22Rv1 (cell line): ENCODE measurements around the gene DNAJB1.
A peak's percentile ranks its signal among the peaks of the same experiment; 100 is the strongest.
"Not testable (repeated sequence)": the region's sequence is repeated elsewhere in the genome, so short reads cannot be mapped to it uniquely, and the experiment has no call there.

ENCODE experiments used
- H3K27ac ChIP-seq: fragments of 450-650 bp; 2 replicates; pipeline ENCODE4 v1.5.1; 2017
- ZFX ChIP-seq: fragments of 450-650 bp; IDR thresholded peaks from 2 replicates; pipeline ENCODE4 v1.6.1; 2017; ENCODE audit warnings: antibody characterized with exemption, borderline replicate concordance
- TF ChIP-seq, protein P1 (sequence below): fragments of 450-650 bp; IDR thresholded peaks from 2 replicates; pipeline ENCODE4 v1.5.1; 2017; ENCODE audit warnings: mild to moderate bottlenecking

Gene DNAJB1

DNA sequence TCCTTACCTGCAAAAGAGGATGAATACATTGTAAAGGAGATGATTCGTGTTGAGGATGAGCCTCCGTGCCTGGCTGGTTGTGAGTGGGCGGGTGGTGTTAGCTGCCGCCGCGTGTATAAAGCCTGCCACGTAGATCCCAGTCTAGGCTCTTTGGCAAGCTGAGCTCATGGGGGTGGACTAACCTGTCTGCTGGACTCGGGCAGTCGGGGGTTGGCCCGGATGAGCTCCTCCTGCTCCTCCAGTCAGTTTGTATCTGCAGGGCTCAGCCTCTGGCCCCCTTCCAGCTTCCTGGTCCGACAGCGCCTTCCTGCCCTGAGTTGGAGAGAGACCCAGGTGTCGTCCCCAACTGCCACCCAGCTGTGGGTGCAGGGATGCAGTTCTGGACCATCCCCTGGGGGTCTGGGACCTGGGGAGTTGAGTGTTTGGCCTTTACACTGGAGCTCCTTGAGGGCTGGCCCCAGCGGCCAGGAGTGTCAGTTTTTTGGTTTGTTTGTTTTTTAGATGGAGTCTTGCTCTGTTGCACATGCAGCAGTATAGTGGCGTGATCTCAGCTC is 32.1 kb upstream of the DNAJB1 start:
- no peak for TF ChIP-seq ZFX
- TF ChIP-seq, protein P1, sequence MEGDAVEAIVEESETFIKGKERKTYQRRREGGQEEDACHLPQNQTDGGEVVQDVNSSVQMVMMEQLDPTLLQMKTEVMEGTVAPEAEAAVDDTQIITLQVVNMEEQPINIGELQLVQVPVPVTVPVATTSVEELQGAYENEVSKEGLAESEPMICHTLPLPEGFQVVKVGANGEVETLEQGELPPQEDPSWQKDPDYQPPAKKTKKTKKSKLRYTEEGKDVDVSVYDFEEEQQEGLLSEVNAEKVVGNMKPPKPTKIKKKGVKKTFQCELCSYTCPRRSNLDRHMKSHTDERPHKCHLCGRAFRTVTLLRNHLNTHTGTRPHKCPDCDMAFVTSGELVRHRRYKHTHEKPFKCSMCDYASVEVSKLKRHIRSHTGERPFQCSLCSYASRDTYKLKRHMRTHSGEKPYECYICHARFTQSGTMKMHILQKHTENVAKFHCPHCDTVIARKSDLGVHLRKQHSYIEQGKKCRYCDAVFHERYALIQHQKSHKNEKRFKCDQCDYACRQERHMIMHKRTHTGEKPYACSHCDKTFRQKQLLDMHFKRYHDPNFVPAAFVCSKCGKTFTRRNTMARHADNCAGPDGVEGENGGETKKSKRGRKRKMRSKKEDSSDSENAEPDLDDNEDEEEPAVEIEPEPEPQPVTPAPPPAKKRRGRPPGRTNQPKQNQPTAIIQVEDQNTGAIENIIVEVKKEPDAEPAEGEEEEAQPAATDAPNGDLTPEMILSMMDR, result no peak
- peak overlapping the region; percentile 62 for H3K27ac ChIP-seq

DNA sequence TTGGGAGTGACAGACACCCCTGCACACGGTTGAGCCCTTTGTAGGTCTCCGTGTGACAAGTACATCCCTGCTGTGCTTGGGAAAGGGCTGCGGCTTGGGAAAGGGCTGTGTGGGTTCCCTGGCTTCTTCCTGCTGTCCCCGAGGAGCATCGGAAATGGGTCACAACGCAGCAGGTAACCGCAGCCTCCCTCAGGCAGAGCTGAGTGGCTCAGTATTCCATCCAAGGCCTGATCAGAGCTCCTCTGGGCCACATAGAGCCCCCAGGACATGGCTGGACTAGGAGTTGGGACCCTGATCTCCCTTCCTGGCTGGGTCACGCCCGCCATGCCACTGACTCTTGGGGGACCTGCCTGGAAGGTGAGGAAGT is 27.5 kb upstream of the DNAJB1 start:
- no peak overlapping the region for H3K27ac ChIP-seq
- no peak for TF ChIP-seq ZFX
- TF ChIP-seq, protein P1, result no peak

DNA sequence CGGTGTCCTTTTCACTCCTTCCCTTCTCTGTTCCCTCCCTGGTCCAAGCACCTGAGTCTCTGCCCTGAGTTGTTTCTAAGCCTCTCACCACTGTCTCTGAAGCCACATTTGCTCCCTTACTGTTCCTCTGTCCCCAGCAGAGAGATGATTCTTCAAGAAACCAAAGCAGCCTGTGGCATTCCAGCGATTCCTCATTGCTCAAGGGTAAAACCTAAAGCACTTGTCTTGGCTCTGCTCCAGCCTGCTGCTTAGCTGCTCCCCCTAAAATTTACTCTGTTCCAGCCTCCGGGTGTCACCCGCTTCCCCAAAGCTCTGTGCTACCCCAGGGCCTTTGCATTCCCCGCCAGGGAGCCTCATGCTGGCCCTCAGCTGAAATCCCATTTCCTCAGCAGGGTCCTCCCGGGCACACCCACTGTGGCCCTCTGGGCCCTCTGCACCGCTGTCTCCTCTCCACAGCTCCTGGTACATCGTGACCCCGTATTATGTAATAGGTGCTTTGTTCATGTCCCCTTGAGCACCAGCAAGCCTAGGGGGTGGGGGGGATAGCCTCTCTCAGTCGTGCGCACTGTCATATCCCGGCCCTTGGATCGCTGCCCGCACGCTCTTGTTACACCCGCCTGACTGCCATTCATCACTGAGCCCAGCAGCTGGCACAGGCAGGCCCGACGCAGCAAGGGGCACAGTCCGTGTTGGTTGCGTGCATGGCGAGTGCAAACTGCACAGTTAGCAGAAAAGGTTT is 26.9 kb upstream of the DNAJB1 start:
- no peak overlapping the region for H3K27ac ChIP-seq

DNA sequence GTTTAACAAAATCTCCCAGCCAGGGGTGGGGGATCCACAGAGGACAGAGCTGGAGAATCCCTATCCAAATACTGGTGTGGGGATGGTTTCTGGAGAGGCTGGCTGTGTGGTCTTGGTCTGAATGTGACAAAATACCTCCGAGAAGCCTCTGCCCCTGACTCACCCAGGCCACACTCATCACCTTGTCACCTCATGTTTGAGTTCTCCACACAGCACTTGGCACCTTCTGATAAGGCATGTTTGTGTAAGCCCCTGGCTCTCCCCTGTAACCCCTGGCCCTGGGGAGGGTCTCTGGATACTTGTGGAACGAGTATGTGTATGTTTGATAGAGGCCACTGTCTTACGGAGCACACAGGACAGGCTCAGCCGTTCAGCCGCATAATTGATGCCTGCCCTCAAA is 25.9 kb upstream of the DNAJB1 start:
- TF ChIP-seq ZFX, result no peak
- TF ChIP-seq, protein P1, result no peak

More for the DNA sequence above, 26.9 kb upstream of the DNAJB1 start:
- TF ChIP-seq, protein P1, result no peak
- TF ChIP-seq ZFX, result no peak

DNA sequence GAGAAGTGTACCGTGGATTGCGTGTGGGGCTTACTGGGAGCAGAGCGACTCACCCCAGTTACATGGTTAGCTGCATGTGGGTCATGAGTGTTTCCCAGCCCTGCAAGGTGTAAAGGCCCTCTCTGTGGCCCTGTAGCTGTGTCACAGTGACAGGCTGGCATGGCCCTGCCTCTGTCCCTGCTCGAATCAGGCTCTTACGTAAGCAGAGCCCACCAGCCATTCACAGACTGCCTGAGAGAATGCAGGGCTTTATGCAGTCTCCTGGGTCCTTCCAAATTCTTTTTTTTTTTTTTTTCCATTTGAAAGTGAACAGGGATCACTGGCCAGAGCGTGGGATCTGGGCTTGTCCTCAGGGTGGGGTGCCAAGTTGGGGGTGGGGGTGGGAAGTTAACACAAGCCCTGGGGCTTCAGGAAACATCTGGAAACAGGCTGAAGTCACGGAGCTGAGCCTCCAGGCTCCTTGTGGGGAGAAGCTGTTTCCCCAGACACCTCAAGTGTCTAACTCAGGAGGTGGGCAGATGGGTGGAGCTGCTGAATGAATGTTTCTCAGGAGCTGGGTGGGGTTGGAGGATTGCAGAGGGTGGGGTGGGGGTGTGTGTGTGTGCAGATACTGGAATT is 24.6 kb upstream of the DNAJB1 start:
- no peak overlapping the region for H3K27ac ChIP-seq
- TF ChIP-seq, protein P1, result no peak
- TF ChIP-seq ZFX, result no peak

More for the DNA sequence above, 25.9 kb upstream of the DNAJB1 start:
- H3K27ac ChIP-seq, result no peak overlapping the region

DNA sequence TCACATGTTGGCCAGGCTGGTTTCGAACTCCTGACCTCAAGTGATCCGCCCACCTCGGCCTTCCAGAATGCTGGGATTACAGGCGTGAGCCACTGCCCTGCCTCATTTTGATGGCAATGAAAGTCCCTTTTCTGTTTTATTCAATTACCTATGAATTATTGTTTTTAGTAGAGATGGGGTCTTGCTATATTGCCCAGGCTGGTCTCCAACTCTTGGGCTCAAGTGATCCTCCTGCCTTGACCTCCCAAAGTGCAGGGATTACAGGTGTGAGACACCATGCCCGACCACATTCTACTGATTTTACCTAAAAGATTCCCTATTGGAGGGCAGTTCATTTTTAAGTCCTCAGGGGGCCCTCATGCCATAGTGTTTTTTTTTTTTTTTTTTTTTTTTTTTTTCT is 23.8 kb upstream of the DNAJB1 start:
- H3K27ac ChIP-seq, result not testable (repeated sequence)

DNA sequence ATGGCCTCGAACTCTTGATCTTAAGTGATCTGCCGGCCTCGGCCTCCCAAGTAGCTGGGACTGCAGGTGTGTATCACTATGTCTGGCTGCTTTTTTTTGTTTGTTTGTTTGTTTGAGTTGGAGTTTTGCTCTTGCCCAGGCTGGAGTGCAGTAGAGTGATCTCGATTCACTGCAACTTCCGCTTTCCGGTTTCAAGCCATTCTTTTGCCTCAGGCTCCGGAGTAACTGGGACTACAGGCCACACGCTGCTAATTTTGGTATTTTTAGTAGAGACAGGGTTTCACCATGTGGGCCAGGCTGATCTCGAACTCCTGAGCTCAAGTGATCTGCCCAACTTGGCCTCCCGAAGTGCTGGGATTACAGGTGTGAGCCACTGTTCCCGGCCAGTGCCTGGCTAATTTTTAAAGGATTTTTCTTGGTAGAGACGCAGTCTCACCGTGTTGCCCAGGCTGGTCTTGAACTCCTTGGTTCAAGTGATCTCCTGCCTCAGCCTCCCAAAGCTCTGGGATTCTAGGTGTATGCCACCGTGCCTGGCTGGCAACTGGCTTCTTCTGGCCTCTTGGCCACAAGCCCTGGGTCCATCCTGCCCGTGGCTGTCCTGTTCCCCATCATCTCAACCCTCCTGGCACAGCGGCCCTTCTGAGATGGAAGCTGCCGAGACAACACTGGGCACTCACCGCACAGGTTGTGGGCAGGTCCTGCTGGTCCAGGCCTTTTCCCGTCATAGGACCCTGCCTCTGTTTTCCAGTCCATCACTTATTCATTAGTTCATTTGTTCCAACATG is 22.7 kb upstream of the DNAJB1 start:
- TF ChIP-seq, protein P1, result no peak
- no peak for TF ChIP-seq ZFX
- no peak overlapping the region for H3K27ac ChIP-seq
